HG02798 (cell line): ENCODE results near the gene GJA4.

Source experiments
- ATAC-seq: cut with Tn5 transposase; IDR thresholded peaks from one replicate; pipeline ENCODE4 v1.9.1; 2021; ENCODE audit warnings: mild to moderate bottlenecking; ENCODE audit not compliant: unreplicated experiment, poor library complexity

GJA4 gene

GRCh38 chr1:34827341-34827941 is 34.6 kb downstream of the GJA4 start:
- ATAC-seq: no peak

- ATAC-seq: no peak
Measured at GRCh38 chr1:34828611-34829010, 35.8 kb downstream of the GJA4 start.

- no peak for ATAC-seq
Measured at GRCh38 chr1:34829250-34829649, 36.5 kb downstream of the GJA4 start.

- no peak for ATAC-seq
Measured at GRCh38 chr1:34831721-34832246, 39.0 kb downstream of the GJA4 start.

- no peak for ATAC-seq
Measured at GRCh38 chr1:34833711-34834110, 40.9 kb downstream of the GJA4 start.

GRCh38 chr1:34839526-34840305 is 46.9 kb downstream of the GJA4 start:
- no peak for ATAC-seq

- no peak for ATAC-seq
Measured at GRCh38 chr1:34840426-34840825, 47.6 kb downstream of the GJA4 start.

GRCh38 chr1:34842073-34842472 is 49.3 kb downstream of the GJA4 start:
- no peak for ATAC-seq

- no peak for ATAC-seq
Measured at GRCh38 chr1:34842952-34843371, 50.2 kb downstream of the GJA4 start.

- ATAC-seq: no peak
Measured at GRCh38 chr1:34843392-34844251, 50.8 kb downstream of the GJA4 start.

- ATAC-seq: no peak
Measured at GRCh38 chr1:34844252-34844634, 51.4 kb downstream of the GJA4 start.
